ENCODE measurements around the gene NLRP9.

Gene NLRP9

DNA sequence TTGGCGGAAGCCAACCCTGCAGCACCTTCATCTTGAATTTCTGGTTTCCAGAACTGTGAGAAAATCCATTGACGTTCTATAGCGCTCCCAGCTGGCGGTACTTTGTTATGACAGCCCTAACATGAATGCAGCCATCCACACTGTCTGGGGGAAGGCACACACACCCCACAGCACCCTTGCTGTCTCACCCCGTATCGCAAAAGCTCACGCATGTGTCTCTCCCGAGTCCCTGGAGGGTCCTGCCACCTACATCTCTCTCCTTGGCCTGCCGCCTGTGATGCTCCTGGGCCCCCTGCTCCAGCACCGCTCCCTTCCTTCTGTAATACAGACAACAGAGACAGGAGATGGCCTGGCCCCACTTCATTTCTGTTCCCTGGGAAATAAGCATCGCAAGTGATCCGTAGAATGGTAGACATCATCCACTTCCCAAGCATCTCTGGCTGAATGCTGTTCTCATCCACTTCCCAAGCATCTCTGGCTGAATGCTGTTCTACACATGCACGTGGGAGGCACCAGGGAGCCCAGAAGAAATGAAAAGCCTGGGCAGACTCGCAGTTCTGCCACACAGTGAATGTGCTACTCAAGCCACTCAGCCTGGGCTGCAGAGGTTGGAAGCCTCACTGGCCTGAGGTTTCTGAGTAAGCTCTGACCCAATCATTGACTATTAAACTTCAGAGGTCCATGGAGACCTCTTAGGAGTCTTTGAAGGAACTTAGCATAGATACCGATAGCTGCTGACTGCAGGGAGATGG, 33.5 kb downstream of the NLRP9 start:
- DNase-seq (ENCODE audit: low read depth in 1 of 2, low spot score in 1 of 2), result no peak

DNA sequence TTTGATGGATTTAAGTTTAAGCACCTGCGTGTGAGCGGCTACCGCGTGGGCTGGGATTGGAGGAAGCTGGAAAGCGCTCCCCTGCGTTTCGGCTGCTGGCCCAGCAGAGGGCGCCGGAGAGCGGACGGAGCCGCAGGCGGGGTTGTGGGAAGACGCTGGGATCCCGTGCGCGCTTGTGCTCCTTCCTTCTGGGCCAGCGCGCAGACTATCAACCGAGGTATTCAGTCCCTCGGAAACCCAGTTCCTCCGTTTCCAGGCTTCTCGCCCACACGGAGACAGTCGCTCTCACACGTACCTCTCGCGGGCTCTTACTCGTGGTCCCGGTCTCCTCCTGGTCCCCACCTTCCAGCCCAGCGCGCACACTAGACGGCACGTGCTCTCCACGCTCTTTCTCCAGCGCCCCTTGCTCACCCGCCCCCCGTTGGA, 34.4 kb downstream of the NLRP9 start:
- no peak for DNase-seq (ENCODE audit: low read depth in 1 of 2, low spot score in 1 of 2)

DNA sequence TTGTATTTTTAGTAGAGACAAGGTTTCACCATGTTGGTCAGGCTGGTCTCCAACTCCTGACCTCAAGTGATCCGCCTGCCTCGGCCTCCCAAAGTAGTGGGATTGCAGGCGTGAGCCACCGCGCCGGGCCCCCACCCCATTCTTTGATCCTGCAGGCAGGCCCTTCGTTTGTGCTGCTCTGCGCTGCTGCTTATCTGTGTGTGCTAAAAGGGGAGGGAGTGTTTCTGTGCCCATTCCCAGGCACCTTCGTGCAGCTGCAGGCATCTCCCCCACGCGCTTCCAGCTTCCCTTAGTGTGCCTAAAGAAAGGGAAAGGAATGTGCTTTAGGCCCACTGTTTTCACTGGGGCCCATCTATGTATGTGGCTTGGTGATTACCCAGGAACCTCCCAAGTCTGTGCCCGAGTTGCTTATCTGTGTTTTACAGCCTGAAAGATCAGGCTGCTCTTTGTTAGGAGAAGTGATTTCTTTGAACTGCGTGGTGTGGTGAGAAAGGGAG, 36.0 kb downstream of the NLRP9 start:
- DNase-seq (ENCODE audit: low read depth in 1 of 2, low spot score in 1 of 2), result no peak

DNA sequence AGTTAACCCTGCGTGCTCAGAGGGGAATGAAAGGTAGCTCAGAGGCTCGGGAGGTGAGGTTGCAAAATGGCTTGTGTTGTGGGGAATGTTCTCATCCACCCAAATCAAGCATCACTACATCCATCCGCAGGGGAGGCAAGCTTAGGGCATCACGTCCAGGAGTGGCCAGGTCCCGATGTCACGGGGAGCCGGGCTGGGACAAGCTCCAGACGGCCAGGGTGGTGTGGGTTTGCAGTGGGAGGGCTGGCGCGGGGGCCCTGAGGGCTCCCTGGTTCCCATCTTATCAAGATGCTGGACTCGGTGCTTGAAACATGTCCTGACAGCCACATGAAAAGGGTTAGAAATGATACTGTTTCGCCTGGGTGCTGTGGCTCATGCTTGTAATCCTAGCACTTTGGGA, 37.4 kb downstream of the NLRP9 start:
- DNase-seq (ENCODE audit: low read depth in 1 of 2, low spot score in 1 of 2), result no peak

DNA sequence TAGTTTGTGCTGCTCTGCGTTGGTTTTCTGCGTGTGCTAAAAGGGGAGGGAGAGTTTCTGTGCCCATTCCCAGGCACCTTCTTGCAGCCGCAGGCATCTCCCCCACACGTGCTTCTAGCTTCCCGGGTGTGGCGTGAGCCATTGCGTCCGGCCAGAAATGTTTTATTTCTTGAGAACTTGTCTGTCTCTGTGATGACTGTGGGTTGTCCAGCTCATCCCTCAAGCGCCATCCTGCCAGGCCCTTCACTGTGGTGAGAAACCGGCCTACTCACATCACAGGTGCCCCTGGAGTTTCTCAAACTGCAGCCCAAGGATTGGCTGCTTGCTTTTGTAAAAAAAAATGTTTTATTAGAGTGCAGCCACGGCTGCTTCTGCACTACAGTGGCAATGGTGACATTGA, 39.0 kb downstream of the NLRP9 start:
- DNase-seq (ENCODE audit: low read depth in 1 of 2, low spot score in 1 of 2), result no peak

DNA sequence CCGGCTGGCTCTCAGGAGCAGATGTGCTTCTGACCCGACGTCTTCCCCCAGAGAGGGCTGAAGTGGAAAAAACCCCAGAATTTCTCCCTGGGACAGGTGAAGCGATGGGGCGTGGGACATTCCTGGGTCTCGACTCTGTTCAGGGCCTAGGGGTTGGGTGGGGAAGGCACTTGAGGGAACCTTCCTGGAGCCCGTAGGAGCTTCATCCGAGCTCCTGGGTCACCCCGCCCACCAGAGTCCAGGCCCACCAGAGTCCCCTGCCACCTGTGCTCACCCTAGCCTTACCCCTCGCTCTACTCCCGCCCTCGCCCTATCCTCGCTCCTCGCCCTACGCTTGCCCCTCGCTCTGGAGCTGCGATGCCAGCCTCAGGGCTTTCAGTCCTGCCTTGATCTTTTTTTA, 39.9 kb downstream of the NLRP9 start:
- DNase-seq (ENCODE audit: low read depth in 1 of 2, low spot score in 1 of 2), result no peak

DNA sequence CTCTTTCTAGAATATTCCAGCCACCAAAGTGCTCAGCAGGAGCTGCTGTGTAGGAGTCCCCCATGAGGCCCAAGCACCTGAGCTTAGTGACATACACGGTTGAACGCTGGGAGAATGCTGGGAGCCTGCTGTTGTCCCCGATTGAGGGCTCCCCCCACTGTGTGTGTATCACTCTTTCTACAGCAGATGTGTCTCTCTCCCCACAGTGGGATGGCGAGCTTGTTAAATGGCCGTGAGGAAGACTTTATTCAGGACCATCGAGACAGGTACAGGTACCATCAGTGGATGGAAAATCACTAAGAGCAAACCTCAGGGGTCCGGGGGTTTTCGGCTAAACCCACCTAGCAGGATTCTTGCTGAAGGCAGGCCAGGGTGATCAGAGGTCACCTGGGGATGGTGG, 40.5 kb downstream of the NLRP9 start:
- DNase-seq (ENCODE audit: low read depth in 1 of 2, low spot score in 1 of 2), result no peak

DNA sequence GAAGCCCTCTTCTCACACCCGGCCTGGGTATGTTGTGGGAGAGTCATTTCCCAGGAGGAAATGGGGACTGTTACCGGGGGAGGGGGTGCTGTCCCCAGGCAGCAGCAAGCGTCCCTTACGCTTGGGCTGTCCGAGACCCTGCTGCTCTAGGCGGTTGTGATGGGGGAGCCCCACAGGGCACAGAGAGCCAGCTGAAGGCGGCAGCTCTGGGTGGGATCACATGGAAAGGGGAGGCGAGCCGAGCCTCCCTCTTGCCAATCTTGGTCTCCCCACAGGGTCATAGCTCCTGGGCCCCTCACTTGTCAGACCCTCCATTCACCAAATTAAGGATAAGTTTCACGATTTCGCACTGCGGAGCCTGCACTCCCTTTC, 41.1 kb downstream of the NLRP9 start:
- DNase-seq (ENCODE audit: low read depth in 1 of 2, low spot score in 1 of 2), result no peak

DNA sequence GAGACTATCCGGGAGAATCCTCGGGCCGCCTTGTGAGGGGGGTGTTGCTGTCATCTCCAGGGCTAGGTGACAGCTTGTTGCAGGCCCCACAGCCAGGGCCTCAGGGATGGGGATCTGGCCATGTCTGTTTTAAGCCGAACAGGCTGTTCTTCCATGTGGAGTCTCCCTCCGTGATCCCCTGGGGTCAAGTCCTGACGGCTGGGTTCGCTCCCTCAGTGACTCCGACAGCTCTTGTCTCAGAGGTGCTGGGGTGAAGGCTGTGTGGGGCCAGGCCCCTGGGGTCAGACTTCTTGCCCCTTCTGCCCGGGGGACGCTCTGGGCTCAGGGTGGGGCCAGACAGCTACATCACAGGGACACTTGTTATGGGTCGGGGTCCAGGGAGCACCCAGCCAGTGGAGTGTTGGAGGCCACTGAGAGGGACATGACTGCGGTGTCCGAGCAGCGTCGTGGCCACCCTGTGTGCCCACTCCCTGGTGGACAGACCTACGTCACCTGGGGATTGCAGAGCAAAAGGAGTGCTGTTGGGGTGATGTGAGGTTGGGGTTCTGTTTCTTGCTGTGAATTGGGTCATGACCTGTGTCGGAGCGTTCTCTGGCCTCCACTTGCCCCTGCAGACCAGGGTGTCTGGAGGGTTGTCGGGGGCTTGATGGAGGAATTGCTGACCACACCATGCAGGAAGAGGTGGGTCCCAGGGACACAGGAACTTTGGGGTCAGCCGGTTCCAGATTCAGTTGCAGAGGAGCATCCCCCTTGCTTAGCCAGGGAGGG, 41.7 kb downstream of the NLRP9 start:
- no peak for DNase-seq (ENCODE audit: low read depth in 1 of 2, low spot score in 1 of 2)

DNA sequence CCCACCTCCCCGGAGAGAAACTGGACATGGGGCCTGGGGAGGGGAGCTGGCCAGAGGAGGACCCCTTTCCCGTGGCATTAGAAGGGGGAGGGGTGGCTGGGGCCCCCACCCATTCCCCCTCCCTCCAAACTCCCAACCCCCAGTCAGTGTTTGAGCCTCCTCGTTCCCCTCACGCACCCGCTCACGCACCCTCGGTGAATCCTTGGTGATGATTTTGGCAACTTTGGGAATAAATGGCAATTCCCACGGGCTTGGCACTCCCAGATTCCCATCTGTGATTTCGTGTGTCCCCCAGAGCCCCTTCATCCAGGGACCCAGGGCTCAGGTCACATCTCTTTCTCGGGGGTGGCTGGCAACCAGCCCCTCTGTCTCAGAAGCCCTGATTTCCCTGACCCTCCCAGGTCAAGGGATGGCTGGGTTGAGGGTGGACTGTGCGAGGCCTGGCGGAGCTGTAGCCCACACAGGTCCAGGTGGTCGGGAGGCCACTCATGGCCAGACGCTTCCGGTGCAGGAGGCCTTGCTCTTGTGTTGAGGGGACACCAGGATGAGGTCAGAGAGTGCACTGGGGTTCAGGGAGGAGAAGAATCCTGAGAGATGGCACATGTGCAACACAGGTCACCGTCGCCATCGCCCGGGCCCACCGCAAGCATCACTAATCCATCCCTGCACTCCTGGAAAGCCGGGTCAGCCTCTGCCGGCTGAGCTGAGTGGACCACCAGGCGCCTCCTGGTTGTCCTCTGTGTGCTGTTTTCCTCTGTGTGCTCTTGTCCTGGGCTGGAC, 42.5 kb downstream of the NLRP9 start:
- no peak for DNase-seq (ENCODE audit: low read depth in 1 of 2, low spot score in 1 of 2)

DNA sequence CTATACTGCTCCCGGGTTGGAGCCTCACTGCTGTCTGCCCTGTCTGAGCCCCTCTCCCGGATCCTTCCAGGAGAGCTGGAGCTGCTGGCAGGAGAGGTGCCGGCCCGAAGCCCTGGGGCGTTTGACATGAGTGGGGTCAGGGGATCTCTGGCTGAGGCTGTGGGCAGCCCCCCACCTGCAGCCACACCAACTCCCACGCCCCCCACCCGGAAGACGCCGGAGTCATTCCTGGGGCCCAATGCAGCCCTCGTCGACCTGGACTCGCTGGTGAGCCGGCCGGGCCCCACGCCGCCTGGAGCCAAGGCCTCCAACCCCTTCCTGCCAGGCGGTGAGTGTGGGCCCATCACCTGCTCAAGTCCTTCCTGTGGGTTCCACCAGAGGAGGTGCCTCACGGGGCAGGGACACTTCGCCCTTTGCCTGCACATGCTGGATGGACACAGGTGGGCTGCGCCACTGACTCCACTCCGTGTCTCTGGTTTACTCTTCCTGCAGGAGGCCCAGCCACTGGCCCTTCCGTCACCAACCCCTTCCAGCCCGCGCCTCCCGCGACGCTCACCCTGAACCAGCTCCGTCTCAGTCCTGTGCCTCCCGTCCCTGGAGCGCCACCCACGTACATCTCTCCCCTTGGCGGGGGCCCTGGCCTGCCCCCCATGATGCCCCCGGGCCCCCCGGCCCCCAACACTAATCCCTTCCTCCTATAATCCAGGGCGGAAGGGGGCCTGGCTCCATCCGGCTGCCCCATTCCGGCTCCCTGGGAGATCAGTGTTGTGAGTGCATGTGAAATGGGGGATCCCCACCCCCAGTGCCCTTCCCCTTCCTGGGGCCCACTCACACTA, 43.3 kb downstream of the NLRP9 start:
- DNase-seq (ENCODE audit: low read depth in 1 of 2, low spot score in 1 of 2), result no peak

DNA sequence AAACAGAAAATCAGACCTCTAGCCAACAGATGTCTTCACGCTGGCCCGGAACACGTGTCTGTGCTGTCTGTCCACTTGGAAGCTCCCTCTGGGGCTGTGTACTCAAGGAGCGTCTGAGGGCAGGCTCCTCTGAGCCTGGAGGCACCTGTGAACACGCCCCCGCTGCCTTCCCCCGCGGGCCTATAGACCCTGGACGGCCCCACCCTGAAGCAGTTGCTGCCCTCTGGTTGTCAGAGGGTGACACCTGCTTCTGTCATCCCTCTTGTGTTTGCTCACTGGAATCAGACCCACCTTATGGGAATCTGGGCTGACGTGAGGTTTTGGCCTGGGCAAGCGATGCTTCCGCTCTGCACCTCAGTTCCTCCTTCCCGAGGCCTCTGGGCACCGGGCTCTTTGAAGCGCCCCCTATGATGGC, 44.0 kb downstream of the NLRP9 start:
- no peak for DNase-seq (ENCODE audit: low read depth in 1 of 2, low spot score in 1 of 2)

DNA sequence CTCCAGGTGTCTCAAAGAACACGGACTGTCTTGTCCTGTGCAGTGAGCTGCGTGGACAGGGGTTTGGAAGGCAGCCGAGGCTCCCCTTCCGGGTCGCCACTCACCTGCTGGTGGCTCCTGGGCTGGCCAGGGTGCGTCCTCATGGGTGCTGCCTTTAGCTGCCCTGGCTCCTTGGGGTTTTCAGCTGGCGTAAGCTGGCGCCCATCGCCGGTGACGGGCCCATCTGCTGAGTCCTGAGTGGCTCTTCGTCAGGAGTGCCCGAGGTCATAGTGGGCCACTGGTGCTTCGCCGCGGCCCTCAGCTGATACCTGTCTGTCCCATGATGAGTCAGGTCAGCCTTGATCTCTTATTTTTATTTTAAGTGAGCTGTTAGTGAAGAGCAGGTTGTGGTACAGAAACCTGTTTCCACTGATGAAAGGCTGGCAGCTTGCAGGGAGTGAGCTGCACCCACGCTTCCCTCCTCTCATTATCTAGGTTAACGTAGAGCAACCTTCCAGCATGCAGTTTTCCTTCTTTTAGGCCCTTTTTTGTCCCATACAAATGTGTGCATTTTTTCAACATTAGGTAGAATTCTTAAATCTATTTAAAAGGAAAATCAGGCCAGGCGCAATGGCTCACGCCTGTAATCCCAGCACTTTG, 44.7 kb downstream of the NLRP9 start:
- DNase-seq (ENCODE audit: low read depth in 1 of 2, low spot score in 1 of 2), result no peak

DNA sequence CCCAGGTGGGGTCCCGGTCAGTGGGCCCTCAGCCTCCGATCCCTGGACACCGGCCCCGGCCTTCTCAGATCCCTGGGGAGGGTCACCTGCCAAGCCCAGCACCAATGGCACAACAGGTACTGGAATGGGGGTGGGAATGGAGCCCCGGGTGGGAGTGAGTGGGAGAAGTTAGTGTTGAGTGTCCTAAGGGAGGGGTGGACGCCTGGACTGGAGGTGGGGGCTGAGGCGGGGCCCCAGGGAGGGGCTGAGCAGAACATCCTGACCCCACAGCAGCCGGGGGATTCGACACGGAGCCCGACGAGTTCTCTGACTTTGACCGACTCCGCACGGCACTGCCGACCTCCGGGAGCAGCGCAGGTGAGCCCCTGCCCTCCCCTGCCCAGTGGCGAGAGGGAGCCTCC, 45.5 kb downstream of the NLRP9 start:
- DNase-seq (ENCODE audit: low read depth in 1 of 2, low spot score in 1 of 2), result no peak

DNA sequence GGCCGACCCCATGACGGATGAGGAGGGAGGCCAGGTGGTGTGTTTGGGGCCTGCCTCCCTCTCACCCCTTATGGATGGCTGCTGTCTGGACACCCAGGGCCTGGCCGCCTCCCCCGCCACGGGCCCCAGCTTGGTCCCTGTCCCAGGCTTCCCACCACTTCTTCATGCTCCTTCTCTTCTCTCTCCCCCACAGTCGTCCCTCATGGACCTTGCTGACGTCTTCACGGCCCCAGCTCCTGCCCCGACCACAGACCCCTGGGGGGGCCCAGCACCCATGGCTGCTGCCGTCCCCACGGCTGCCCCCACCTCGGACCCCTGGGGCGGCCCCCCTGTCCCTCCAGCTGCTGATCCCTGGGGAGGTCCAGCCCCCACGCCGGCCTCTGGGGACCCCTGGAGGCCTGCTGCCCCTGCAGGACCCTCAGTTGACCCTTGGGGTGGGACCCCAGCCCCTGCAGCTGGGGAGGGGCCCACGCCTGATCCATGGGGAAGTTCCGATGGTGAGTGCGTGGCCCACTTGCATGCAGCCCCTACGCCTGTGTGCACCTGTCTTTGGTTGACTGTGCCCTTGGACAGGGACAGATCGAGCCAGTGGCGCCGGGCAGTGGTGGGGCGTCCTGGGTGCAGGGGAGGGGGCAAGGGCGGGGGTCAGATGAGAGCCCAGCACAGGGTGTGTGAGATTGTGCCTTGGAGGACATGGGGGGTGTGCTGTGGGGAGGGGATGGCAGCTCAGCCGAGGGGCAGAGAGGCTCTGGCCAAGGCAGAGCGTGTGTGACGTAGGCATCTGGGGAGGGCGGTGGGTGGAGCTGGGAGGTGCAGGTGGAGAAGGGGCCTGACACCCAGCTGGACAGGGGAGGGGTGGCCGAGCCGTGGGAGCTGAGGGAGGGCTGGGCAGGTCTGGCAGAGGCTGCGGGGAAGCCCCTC, 46.4 kb downstream of the NLRP9 start:
- DNase-seq (ENCODE audit: low read depth in 1 of 2, low spot score in 1 of 2), result no peak

DNA sequence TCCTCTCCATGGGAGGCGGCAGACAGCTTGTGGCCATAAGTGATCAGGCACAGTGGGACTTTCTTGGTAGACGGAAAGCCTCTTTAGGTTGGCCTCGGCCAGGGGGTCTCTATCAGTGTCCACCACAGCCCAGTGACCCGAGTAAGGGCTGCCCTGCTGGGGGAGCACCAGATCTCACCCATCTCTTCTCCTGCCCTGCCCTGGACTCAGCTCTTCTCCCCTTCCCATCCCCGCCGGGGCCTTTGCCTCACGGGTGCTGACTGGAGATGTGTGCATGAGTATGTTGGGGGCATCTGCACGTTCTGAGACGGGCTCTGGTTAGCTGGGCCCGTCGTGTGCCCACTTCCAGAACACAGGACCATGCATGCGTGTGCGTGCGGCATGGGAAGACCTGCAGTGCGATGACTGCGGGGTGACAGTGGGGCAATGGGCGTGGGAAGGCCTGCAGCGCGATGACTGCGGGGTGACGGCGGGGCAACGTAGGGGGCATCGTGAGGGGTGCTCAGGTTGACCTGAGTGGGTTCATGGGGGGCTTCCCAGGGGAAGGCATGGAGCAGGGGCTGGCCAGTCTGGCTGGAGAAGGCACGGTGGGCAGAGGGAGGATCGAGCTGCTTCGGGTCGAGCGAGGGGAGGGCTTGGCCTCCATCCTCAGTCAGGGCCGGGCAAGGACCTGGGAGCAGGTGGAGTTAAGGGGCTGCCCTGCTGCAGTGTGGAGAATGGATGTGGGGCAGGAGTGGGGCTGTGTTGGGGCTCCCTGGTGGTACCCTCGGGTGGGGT, 47.2 kb downstream of the NLRP9 start:
- no peak for DNase-seq (ENCODE audit: low read depth in 1 of 2, low spot score in 1 of 2)

DNA sequence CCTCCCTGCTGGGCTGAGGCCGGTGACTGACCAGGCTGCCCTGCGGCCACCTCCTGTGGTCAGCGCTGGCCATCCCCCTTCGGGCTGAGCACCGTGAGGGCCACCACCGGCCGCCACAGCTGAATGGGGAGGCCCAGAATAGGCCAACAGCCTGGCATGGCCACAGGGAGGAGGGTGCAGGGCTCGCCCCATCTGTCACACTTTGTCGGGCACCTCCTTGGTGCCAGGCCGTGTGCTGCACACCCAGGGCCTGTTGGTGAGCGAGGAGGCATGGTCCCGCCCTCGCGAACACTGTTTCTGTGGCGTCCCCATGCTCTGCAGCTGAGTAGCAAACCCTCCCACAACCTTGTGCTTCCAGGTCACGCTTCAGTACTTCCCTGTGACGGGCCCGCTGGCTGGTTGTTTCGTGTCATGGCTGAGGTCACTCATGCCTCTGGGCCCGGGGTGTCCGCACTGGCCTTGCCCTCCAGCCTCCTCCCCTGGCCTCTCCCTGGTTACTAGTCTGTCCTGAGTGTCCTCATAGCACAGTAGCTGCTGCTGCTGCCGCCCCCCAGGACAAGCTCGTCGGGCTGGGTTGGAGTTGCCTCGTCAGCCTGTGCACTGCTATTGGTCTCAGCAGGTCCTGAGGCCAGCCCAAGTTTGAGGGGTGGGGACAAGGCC, 48.0 kb downstream of the NLRP9 start:
- no peak for DNase-seq (ENCODE audit: low read depth in 1 of 2, low spot score in 1 of 2)
